PC-3 (cell line): Measurements from ENCODE around the gene MAP3K7CL. TPM values are rescaled to one million over a fixed set of nuclear protein-coding genes. Genes with fewer than 3 reads are reported as not detected.

Experiments
- ATAC-seq: fragments of 200-7000 bp; cut with Tn5 transposase; 2 replicates; pipeline ENCODE4 v1.9.1; 2020; ENCODE audit warnings: mild to moderate bottlenecking, moderate library complexity
- BruUV-seq: library from RNA; stranded (reverse); fragments of 400-500 nt; replicated peaks from 2 replicates; lab custom pipeline; 2021; lab: Mats Ljungman, UMichigan
- CTCF ChIA-PET: fragments of 300-600 bp; sonication (Branson Sonifier 250); formaldehyde crosslinking; loops from one replicate; lab custom pipeline; 2022; ENCODE audit warnings: antibody characterized with exemption; lab: Charles Lee
- POLR2A ChIA-PET: fragments of 300-600 bp; sonication (Branson Sonifier 250); formaldehyde crosslinking; loops from one replicate; lab custom pipeline; 2022; ENCODE audit warnings: antibody characterized with exemption; ENCODE audit not compliant: unreplicated experiment; lab: Charles Lee
- DNase-seq: peaks from one replicate; pipeline ENCODE4 v3.0.0-alpha.2; 2015
- H2AFZ ChIP-seq: fragments of 300-600 bp; sonication (generic); 2 replicates; pipeline ENCODE4 v1.6.0; 2016; ENCODE audit warnings: antibody characterized with exemption, low read length
- H3F3A ChIP-seq: fragments of 300-600 bp; sonication (generic); one replicate; pipeline ENCODE4 v1.6.0; 2017; ENCODE audit warnings: antibody characterized with exemption, low read length, control low read depth, mild to moderate bottlenecking; ENCODE audit not compliant: unreplicated experiment
- H3K27ac ChIP-seq: fragments of 300-600 bp; sonication (generic); 2 replicates; pipeline ENCODE4 v1.5.1; 2016; ENCODE audit warnings: mild to moderate bottlenecking, low read length
- H3K27me3 ChIP-seq: fragments of 300-600 bp; sonication (generic); 2 replicates; pipeline ENCODE4 v1.6.1; 2016; ENCODE audit warnings: low read length, mixed read lengths
- H3K36me3 ChIP-seq: fragments of 300-600 bp; sonication (generic); 2 replicates; pipeline ENCODE4 v1.6.1; 2016; ENCODE audit warnings: low read depth, mixed run types, low read length, mixed read lengths
- H3K4me1 ChIP-seq: fragments of 300-600 bp; sonication (generic); 2 replicates; pipeline ENCODE4 v1.5.1; 2016; ENCODE audit warnings: low read length; ENCODE audit not compliant: insufficient read depth
- H3K4me2 ChIP-seq: fragments of 300-600 bp; sonication (generic); 2 replicates; pipeline ENCODE4 v1.6.0; 2016; ENCODE audit warnings: low read length
- H3K4me3 ChIP-seq: fragments of 300-600 bp; sonication (generic); 2 replicates; pipeline ENCODE4 v1.5.1; 2016; ENCODE audit warnings: mild to moderate bottlenecking, low read length, mixed read lengths
- H3K79me2 ChIP-seq: fragments of 300-600 bp; sonication (generic); 2 replicates; pipeline ENCODE4 v1.6.1; 2017; ENCODE audit warnings: low read length, mixed read lengths
- H3K9ac ChIP-seq: fragments of 300-600 bp; sonication (generic); 2 replicates; pipeline ENCODE4 v1.6.0; 2016; ENCODE audit warnings: mild to moderate bottlenecking, low read length
- H3K9me2 ChIP-seq: fragments of 300-600 bp; sonication (generic); replicated peaks from 2 replicates; pipeline ENCODE4 v1.6.1; 2016; ENCODE audit warnings: mixed run types, low read length, mixed read lengths
- H3K9me3 ChIP-seq: fragments of 300-600 bp; sonication (generic); 2 replicates; pipeline ENCODE4 v1.6.1; 2016; ENCODE audit warnings: low read length, mixed read lengths
- H4K20me1 ChIP-seq: fragments of 300-600 bp; sonication (generic); 2 replicates; pipeline ENCODE4 v1.6.1; 2016; ENCODE audit warnings: low read length, mixed read lengths
- CTCF ChIP-seq: fragments of 300-600 bp; sonication (generic); conservative IDR thresholded peaks from 2 replicates; pipeline ENCODE4 v1.5.1; 2017; ENCODE audit warnings: antibody characterized with exemption, low read depth, mild to moderate bottlenecking, low read length
- EZH2 ChIP-seq: fragments of 300-600 bp; sonication (generic); IDR thresholded peaks from one replicate; pipeline ENCODE4 v1.6.1; 2017; ENCODE audit warnings: antibody characterized with exemption, mild to moderate bottlenecking, low read length; ENCODE audit not compliant: unreplicated experiment
- EZH2phosphoT487 ChIP-seq: fragments of 300-600 bp; sonication (generic); IDR thresholded peaks from 2 replicates; pipeline ENCODE4 v1.6.1; 2018; ENCODE audit warnings: mild to moderate bottlenecking, antibody characterized with exemption, low read length, borderline replicate concordance
- intact Hi-C: fragments of 100-400 bp; cut with micrococcal nuclease; formaldehyde crosslinking; loops from 2 replicates; pipeline ENCODE4 v1.9.0; 2023
- total RNA-seq: library from RNA; depleted of rRNA; stranded (reverse); fragments of >200 nt; gene quantifications from 2 replicates; pipeline ENCODE4 v1.2.3, GENCODE V29; 2014

MAP3K7CL gene
- total RNA-seq, 1 experiment from 2014 or later: 1.3 TPM

DNA sequence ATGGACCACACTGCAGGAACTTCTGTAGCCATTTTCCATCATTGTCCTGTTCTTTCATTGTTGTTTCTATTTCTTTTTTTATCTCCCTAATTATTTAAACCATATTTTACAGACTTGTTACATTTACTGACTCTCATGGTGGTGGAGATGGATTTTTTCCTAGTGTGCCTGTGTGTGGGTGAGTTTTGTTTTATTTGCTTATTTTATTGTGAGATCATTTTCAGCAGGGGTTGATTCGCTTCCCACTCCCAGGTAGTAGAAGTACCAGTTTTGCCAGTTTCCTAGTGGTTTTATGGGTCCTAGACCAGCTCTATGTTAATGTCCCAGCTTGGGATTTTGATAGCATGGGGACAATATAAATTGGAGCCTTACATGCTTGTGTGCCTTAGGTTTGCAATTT, 88.3 kb downstream of the MAP3K7CL start:
- H3K9me2 ChIP-seq: no peaks in the 10 kb centered on the region
- no peaks in the 10 kb centered on the region for H3K27me3 ChIP-seq
- intact Hi-C loops: loop anchor here (1.0 to 2.0 kb wide), 3 partner anchors 22 to 80 kb away; partner anchors contain the start of gene BACH1
- no peaks in the 10 kb centered on the region for H4K20me1 ChIP-seq
- TF ChIP-seq EZH2phosphoT487 (no peak), CTCF (no peak), EZH2 (no peak)
- ChIA-PET POLR2A (interaction anchor here (0.8 kb wide), 1 partner anchor 82 kb away, joined by 7 read pairs; no protein-coding TSS in a partner anchor), CTCF (no interaction called here)
- peaks cover 34% of the 10 kb centered on the region for H3K4me1 ChIP-seq
- DNase-seq (peak; percentile 95), ATAC-seq (peak; percentile 65)
- peak overlapping the region; percentile 91 for H3K27ac ChIP-seq
- peak overlapping the region; percentile 36 for H3K9ac ChIP-seq
- H3K9me3 ChIP-seq: no peaks in the 10 kb centered on the region
- H3K4me2 ChIP-seq: peak overlapping the region; percentile 80
- peaks cover 7% of the 10 kb centered on the region for H3F3A ChIP-seq
- no peaks in the 10 kb centered on the region for H3K79me2 ChIP-seq
- no peaks in the 10 kb centered on the region for H3K36me3 ChIP-seq
- H3K4me3 ChIP-seq: peak overlapping the region; percentile 46
- peak overlapping the region; percentile 29 for H2AFZ ChIP-seq
- no TSS peak for BruUV-seq

DNA sequence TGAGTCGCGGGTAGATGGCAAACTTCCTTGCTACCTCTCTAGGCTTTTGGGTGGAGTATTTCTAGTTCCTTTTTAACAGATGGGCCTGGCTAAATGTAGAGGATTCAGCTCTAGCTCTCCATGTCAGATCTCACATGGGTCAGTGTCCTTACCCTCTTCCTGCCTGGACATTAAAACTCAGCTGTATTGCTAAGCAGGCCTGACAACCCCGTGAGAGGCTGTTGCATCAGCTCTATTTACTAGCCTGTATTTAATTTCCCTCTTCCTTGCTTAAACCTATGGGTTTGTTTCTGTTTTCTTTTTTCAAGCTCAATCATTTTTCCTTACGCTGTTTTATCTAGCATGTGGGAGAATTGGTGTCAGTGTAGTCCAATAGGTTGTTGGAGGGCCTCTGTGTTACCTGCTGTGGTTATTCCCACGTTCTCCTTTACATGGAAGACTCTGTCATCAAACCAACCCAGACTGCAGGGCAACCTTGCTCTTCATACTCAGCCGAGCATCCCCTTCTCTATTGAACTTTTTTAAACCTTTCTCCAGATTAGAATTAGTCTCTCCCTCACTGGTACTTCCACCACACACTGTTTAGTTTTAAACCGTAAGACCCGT, 88.8 kb downstream of the MAP3K7CL start:
- Histone ChIP-seq H3F3A (peaks cover 7% of the 10 kb centered on the region), H3K9me2 (no peaks in the 10 kb centered on the region), H3K9me3 (no peaks in the 10 kb centered on the region), H3K36me3 (no peaks in the 10 kb centered on the region), H3K4me3 (peak overlapping the region; percentile 46), H4K20me1 (no peaks in the 10 kb centered on the region), H3K27me3 (no peaks in the 10 kb centered on the region), H3K27ac (peak overlapping the region; percentile 91), H3K79me2 (no peaks in the 10 kb centered on the region), H2AFZ (peak overlapping the region; percentile 29), H3K4me1 (peaks cover 34% of the 10 kb centered on the region), H3K4me2 (peak overlapping the region; percentile 80), H3K9ac (peak overlapping the region; percentile 36)
- TF ChIP-seq CTCF (no peak), EZH2 (no peak), EZH2phosphoT487 (no peak)
- intact Hi-C loops: loop anchor here (2.0 kb wide), 2 partner anchors 50 to 80 kb away; partner anchors contain the start of gene BACH1
- ChIA-PET POLR2A (interaction anchor here (0.8 kb wide), 1 partner anchor 81 kb away, joined by 7 read pairs; no protein-coding TSS in a partner anchor), CTCF (no interaction called here)
- TSS peak; percentile 41 for BruUV-seq
- no peak for DNase-seq
- ATAC-seq: peak; percentile 41

DNA sequence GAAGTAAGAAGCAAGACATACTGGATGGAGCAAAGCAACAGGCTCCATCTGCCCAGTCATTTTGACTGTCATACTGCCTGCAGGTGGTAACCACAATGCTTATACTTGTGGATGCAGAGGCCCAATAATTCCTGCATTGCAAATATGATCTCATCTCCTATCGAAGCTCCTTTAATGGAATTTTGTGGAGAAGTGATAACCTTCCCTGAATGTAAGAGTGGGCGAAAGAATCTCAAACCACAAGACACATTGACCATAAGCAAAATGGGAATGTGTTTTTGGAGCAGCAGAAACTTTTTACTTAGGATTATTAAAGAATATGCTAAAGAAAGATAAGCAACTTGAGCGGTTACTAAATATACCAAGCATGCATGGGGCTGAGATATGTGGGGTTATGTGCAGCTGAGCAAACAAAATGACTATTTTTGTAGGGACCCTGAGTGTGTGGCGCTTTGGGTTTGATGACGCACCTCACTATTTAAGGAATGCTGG, 90.9 kb downstream of the MAP3K7CL start:
- Histone ChIP-seq H3K9me3 (no peaks in the 10 kb centered on the region), H3K4me3 (no peak overlapping the region), H3K27ac (no peak overlapping the region), H3K4me1 (peaks cover 34% of the 10 kb centered on the region), H3K9me2 (no peaks in the 10 kb centered on the region), H3K27me3 (no peaks in the 10 kb centered on the region), H3K36me3 (no peaks in the 10 kb centered on the region), H4K20me1 (no peaks in the 10 kb centered on the region), H2AFZ (no peak overlapping the region), H3F3A (peaks cover 7% of the 10 kb centered on the region), H3K9ac (no peak overlapping the region), H3K4me2 (no peak overlapping the region), H3K79me2 (no peaks in the 10 kb centered on the region)
- DNase-seq: no peak
- TF ChIP-seq EZH2phosphoT487: no peak
- no peak for ATAC-seq
- POLR2A ChIA-PET: no interaction called here
- no TSS peak for BruUV-seq
- CTCF ChIA-PET: no interaction called here
- intact Hi-C loops: no loop called here
